ENCODE data around the gene WWTR1.

WWTR1 gene

GRCh38 chr3:149479621-149480325, 178.1 kb downstream of the WWTR1 start:
- no peak for FAIRE-seq
- DNase-seq (ENCODE audit: insufficient read length, low spot score): no peak

- no peak for FAIRE-seq
- DNase-seq (ENCODE audit: insufficient read length, low spot score): no peak
Observed at GRCh38 chr3:149476225-149476624, 181.6 kb downstream of the WWTR1 start.

GRCh38 chr3:149475451-149476060, 182.3 kb downstream of the WWTR1 start:
- DNase-seq (ENCODE audit: insufficient read length, low spot score): no peak
- no peak for FAIRE-seq

GRCh38 chr3:149474250-149474817, 183.5 kb downstream of the WWTR1 start, which contains the start of gene TM4SF4:
TSS of gene TM4SF4 (plus strand) at chr3:149474697. CDS start at chr3:149474878, 181 bp downstream.
- no peak for DNase-seq (ENCODE audit: insufficient read length, low spot score)
- FAIRE-seq: no peak

GRCh38 chr3:149473357-149474249, 184.2 kb downstream of the WWTR1 start:
- no peak for DNase-seq (ENCODE audit: insufficient read length, low spot score)

GRCh38 chr3:149472030-149472797, 185.6 kb downstream of the WWTR1 start:
- no peak for DNase-seq (ENCODE audit: insufficient read length, low spot score)

More at GRCh38 chr3:149473357-149474249, 184.2 kb downstream of the WWTR1 start:
- FAIRE-seq: no peak

GRCh38 chr3:149470381-149470780, 187.4 kb downstream of the WWTR1 start:
- no peak for DNase-seq (ENCODE audit: insufficient read length, low spot score)
- no peak for FAIRE-seq

More at GRCh38 chr3:149472030-149472797, 185.6 kb downstream of the WWTR1 start:
- FAIRE-seq: no peak

GRCh38 chr3:149468504-149469212, 189.2 kb downstream of the WWTR1 start:
- FAIRE-seq: no peak
- DNase-seq (ENCODE audit: insufficient read length, low spot score): peak; percentile 20

Measured in GM19239 (cell line).